ENCODE data around the gene KIAA1614.

Gene KIAA1614

DNA sequence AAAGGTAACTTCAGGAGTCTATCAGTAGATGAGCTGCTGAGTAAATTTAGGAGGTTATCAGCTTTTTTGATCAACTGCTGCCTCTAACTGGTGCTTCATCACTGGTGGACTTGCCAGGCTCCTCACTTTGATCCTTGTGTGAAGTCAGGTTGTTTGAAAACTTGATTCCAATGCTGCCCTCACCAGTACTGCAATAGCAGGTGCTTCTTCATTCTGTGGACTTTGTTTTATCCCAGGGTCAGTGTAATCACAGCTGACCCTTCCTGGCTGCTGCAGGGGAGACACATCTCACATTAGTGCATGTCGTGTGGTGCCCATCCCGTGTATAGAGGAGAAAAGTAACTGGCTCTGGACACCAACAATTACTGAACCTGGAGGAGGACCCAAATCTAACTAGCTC lies 20.0 kb upstream of the KIAA1614 start:
- no peak for DNase-seq
- Histone ChIP-seq H3K27ac (ENCODE audit: low read length) (no peak overlapping the region), H3K36me3 (ENCODE audit: insufficient read depth, low read length) (no peaks in the 10 kb centered on the region), H3K79me2 (ENCODE audit: insufficient read depth, low read length) (no peaks in the 10 kb centered on the region), H3K27me3 (ENCODE audit: insufficient read depth, low read length, poor library complexity) (no peaks in the 10 kb centered on the region), H3K9ac (ENCODE audit: low read depth, low read length) (no peak overlapping the region), H3K9me3 (ENCODE audit: insufficient read depth, low read length, severe bottlenecking) (no peaks in the 10 kb centered on the region), H3K4me3 (ENCODE audit: low read depth in 1 of 2, low read length in 2 of 2) (no peak overlapping the region), H4K20me1 (ENCODE audit: insufficient read depth, low read length) (no peaks in the 10 kb centered on the region), H2AFZ (ENCODE audit: low read depth, low read length) (no peak overlapping the region), H3K4me1 (ENCODE audit: insufficient read depth, low read length) (no peaks in the 10 kb centered on the region), H3K4me2 (ENCODE audit: insufficient read depth, low read length) (no peak overlapping the region)
- no peak for ATAC-seq (ENCODE audit: insufficient read depth, low read depth)
- no peak for TF ChIP-seq EZH2 (IDR thresholded peaks at IDR 0.05; ENCODE audit: borderline replicate concordance, low read depth, low read length, severe bottlenecking)
- TF ChIP-seq, protein P1, sequence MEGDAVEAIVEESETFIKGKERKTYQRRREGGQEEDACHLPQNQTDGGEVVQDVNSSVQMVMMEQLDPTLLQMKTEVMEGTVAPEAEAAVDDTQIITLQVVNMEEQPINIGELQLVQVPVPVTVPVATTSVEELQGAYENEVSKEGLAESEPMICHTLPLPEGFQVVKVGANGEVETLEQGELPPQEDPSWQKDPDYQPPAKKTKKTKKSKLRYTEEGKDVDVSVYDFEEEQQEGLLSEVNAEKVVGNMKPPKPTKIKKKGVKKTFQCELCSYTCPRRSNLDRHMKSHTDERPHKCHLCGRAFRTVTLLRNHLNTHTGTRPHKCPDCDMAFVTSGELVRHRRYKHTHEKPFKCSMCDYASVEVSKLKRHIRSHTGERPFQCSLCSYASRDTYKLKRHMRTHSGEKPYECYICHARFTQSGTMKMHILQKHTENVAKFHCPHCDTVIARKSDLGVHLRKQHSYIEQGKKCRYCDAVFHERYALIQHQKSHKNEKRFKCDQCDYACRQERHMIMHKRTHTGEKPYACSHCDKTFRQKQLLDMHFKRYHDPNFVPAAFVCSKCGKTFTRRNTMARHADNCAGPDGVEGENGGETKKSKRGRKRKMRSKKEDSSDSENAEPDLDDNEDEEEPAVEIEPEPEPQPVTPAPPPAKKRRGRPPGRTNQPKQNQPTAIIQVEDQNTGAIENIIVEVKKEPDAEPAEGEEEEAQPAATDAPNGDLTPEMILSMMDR (IDR thresholded peaks at IDR 0.05; ENCODE audit: borderline replicate concordance, extremely low read depth, low read length, poor library complexity, severe bottlenecking) = no peak

GRCh38 chr1:180893614-180894013 lies 19.1 kb upstream of the KIAA1614 start:
- H2AFZ ChIP-seq (ENCODE audit: low read depth, low read length) = no peak overlapping the region
- ATAC-seq (ENCODE audit: insufficient read depth, low read depth) (peak; percentile 84), DNase-seq (peak; percentile 49)
- no peaks in the 10 kb centered on the region for H3K9me3 ChIP-seq (ENCODE audit: insufficient read depth, low read length, severe bottlenecking)
- no peaks in the 10 kb centered on the region for H4K20me1 ChIP-seq (ENCODE audit: insufficient read depth, low read length)
- H3K79me2 ChIP-seq (ENCODE audit: insufficient read depth, low read length) = no peaks in the 10 kb centered on the region
- no peaks in the 10 kb centered on the region for H3K36me3 ChIP-seq (ENCODE audit: insufficient read depth, low read length)
- H3K4me1 ChIP-seq (ENCODE audit: insufficient read depth, low read length) = no peaks in the 10 kb centered on the region
- no peak overlapping the region for H3K4me3 ChIP-seq (ENCODE audit: low read depth in 1 of 2, low read length in 2 of 2)
- no peak overlapping the region for H3K4me2 ChIP-seq (ENCODE audit: insufficient read depth, low read length)
- H3K9ac ChIP-seq (ENCODE audit: low read depth, low read length) = no peak overlapping the region
- TF ChIP-seq, protein P1 (IDR thresholded peaks at IDR 0.05; ENCODE audit: borderline replicate concordance, extremely low read depth, low read length, poor library complexity, severe bottlenecking) = no peak
- TF ChIP-seq EZH2 (IDR thresholded peaks at IDR 0.05; ENCODE audit: borderline replicate concordance, low read depth, low read length, severe bottlenecking) = no peak
- H3K27me3 ChIP-seq (ENCODE audit: insufficient read depth, low read length, poor library complexity) = no peaks in the 10 kb centered on the region
- no peak overlapping the region for H3K27ac ChIP-seq (ENCODE audit: low read length)

DNA sequence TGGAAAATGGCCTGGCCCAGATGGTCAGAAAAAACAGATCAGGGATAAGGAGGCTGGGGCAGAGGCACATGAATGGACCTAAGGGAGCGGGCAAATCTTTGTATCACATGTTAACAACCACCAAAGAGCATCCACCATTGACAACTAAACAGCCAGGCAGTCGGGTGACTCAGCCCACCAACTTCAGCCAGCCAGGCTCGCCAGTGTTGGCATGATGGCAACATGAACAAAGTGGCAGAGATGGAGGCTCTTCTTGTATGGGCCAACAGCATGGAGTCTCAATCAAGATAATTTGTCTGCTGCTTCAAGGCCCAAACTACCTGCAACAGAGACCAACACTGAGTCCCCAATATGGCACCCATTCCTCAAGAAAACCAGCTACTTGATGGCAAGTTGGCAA lies 16.5 kb upstream of the KIAA1614 start:
- H3K4me1 ChIP-seq (ENCODE audit: insufficient read depth, low read length) = no peaks in the 10 kb centered on the region
- H3K9ac ChIP-seq (ENCODE audit: low read depth, low read length) = no peak overlapping the region
- H2AFZ ChIP-seq (ENCODE audit: low read depth, low read length) = no peak overlapping the region
- H3K36me3 ChIP-seq (ENCODE audit: insufficient read depth, low read length) = no peaks in the 10 kb centered on the region
- no peak for ATAC-seq (ENCODE audit: insufficient read depth, low read depth)
- DNase-seq = no peak
- H3K4me3 ChIP-seq (ENCODE audit: low read depth in 1 of 2, low read length in 2 of 2) = no peak overlapping the region
- no peaks in the 10 kb centered on the region for H3K27me3 ChIP-seq (ENCODE audit: insufficient read depth, low read length, poor library complexity)
- H3K9me3 ChIP-seq (ENCODE audit: insufficient read depth, low read length, severe bottlenecking) = no peaks in the 10 kb centered on the region
- TF ChIP-seq, protein P1 (IDR thresholded peaks at IDR 0.05; ENCODE audit: borderline replicate concordance, extremely low read depth, low read length, poor library complexity, severe bottlenecking) = no peak
- TF ChIP-seq EZH2 (IDR thresholded peaks at IDR 0.05; ENCODE audit: borderline replicate concordance, low read depth, low read length, severe bottlenecking) = no peak
- H4K20me1 ChIP-seq (ENCODE audit: insufficient read depth, low read length) = no peaks in the 10 kb centered on the region
- H3K4me2 ChIP-seq (ENCODE audit: insufficient read depth, low read length) = no peak overlapping the region
- no peak overlapping the region for H3K27ac ChIP-seq (ENCODE audit: low read length)
- H3K79me2 ChIP-seq (ENCODE audit: insufficient read depth, low read length) = no peaks in the 10 kb centered on the region
